Stimulated activated effector memory CD8-positive, alpha-beta T cell treated with anti-CD3 and anti-CD28 coated beads, Interleukin-12 subunit alpha, Interleukin-12 subunit beta, amount 100 ng/mL, for 72 hours (primary cell): Measurements from ENCODE around the gene FER.
"Not testable (repeated sequence)": the region's sequence is repeated elsewhere in the genome, so short reads cannot be mapped to it uniquely, and the experiment has no call there.

Experiments
- ATAC-seq: fragments of 150-1000 bp; cut with Tn5 transposase; 2 replicates; pipeline ENCODE4 v1.10.0; 2021
- DNase-seq, 2 donors: peaks; one replicate each; pipeline ENCODE4 v3.0.0; 2021 to 2022; ENCODE audit warnings: low spot score in 2 of 2
- H3K27ac Mint-ChIP-seq: one replicate; pipeline ENCODE4 v1.8.0; 2022; ENCODE audit warnings: mild to moderate bottlenecking, mixed read lengths
- H3K36me3 Mint-ChIP-seq: one replicate; pipeline ENCODE4 v1.8.0; 2022; ENCODE audit warnings: mild to moderate bottlenecking, mixed read lengths
- H3K4me1 Mint-ChIP-seq: one replicate; pipeline ENCODE4 v1.8.0; 2022; ENCODE audit warnings: mixed read lengths
- H3K4me3 Mint-ChIP-seq: one replicate; pipeline ENCODE4 v1.8.0; 2022; ENCODE audit warnings: mild to moderate bottlenecking, mixed read lengths
- H3K9me3 Mint-ChIP-seq: one replicate; pipeline ENCODE4 v1.8.0; 2022; ENCODE audit warnings: mixed read lengths

Gene FER

GRCh38 chr5:108983461-108984092, 235.9 kb downstream of the FER start:
- no peaks in the 10 kb centered on the region for H3K4me1 Mint-ChIP-seq
- no peak for ATAC-seq
- no peaks in the 10 kb centered on the region for H3K9me3 Mint-ChIP-seq
- no peak overlapping the region for H3K27ac Mint-ChIP-seq
- no peaks in the 10 kb centered on the region for H3K36me3 Mint-ChIP-seq
- no peak overlapping the region for H3K4me3 Mint-ChIP-seq
- DNase-seq, result no peak

- ATAC-seq (no peak), DNase-seq (no peak)
- Mint-ChIP-seq H3K9me3 (peaks cover 7% of the 10 kb centered on the region), H3K36me3 (no peaks in the 10 kb centered on the region), H3K4me3 (no peak overlapping the region), H3K27ac (no peak overlapping the region), H3K4me1 (no peaks in the 10 kb centered on the region)
Observed at GRCh38 chr5:108989761-108990392, 242.2 kb downstream of the FER start.

- not testable (repeated sequence) for H3K9me3 Mint-ChIP-seq, H3K4me3 Mint-ChIP-seq, ATAC-seq, DNase-seq, H3K4me1 Mint-ChIP-seq, H3K27ac Mint-ChIP-seq, H3K36me3 Mint-ChIP-seq
Observed at GRCh38 chr5:108992396-108993085, 244.8 kb downstream of the FER start.

GRCh38 chr5:108993440-108993839, 245.7 kb downstream of the FER start:
- H3K9me3 Mint-ChIP-seq, ATAC-seq, H3K4me3 Mint-ChIP-seq, H3K36me3 Mint-ChIP-seq, DNase-seq, H3K4me1 Mint-ChIP-seq, H3K27ac Mint-ChIP-seq: not testable (repeated sequence)

GRCh38 chr5:108997720-108998119, 250.0 kb downstream of the FER start:
- ATAC-seq, result no peak
- no peak overlapping the region for H3K27ac Mint-ChIP-seq
- peaks cover 7% of the 10 kb centered on the region for H3K9me3 Mint-ChIP-seq
- no peaks in the 10 kb centered on the region for H3K36me3 Mint-ChIP-seq
- H3K4me3 Mint-ChIP-seq, result no peak overlapping the region
- DNase-seq, result no peak
- H3K4me1 Mint-ChIP-seq, result no peaks in the 10 kb centered on the region

GRCh38 chr5:108998216-108998615, 250.5 kb downstream of the FER start:
- Mint-ChIP-seq H3K4me1 (no peaks in the 10 kb centered on the region), H3K4me3 (no peak overlapping the region)
- no peak for DNase-seq

GRCh38 chr5:109003928-109004327, 256.2 kb downstream of the FER start:
- H3K4me1 Mint-ChIP-seq, result no peaks in the 10 kb centered on the region
- H3K4me3 Mint-ChIP-seq, result no peak overlapping the region
- no peak overlapping the region for H3K27ac Mint-ChIP-seq
- no peaks in the 10 kb centered on the region for H3K36me3 Mint-ChIP-seq
- no peak for ATAC-seq
- DNase-seq, result no peak
- H3K9me3 Mint-ChIP-seq, result no peaks in the 10 kb centered on the region

More at GRCh38 chr5:108998216-108998615, 250.5 kb downstream of the FER start:
- Mint-ChIP-seq H3K9me3 (peaks cover 7% of the 10 kb centered on the region), H3K27ac (no peak overlapping the region), H3K36me3 (no peaks in the 10 kb centered on the region)
- no peak for ATAC-seq

GRCh38 chr5:109005297-109006009, 257.8 kb downstream of the FER start:
- ATAC-seq (no peak), DNase-seq (no peak)
- Mint-ChIP-seq H3K4me1 (no peaks in the 10 kb centered on the region), H3K4me3 (no peak overlapping the region), H3K36me3 (no peaks in the 10 kb centered on the region), H3K9me3 (no peaks in the 10 kb centered on the region), H3K27ac (no peak overlapping the region)

GRCh38 chr5:109006129-109006528, 258.4 kb downstream of the FER start:
- Mint-ChIP-seq H3K9me3 (no peaks in the 10 kb centered on the region), H3K4me3 (no peak overlapping the region), H3K27ac (no peak overlapping the region), H3K36me3 (no peaks in the 10 kb centered on the region), H3K4me1 (no peaks in the 10 kb centered on the region)
- ATAC-seq (no peak), DNase-seq (no peak)

GRCh38 chr5:109016300-109016699, 268.6 kb downstream of the FER start:
- ATAC-seq (peak; percentile 49), DNase-seq (no peak)
- Mint-ChIP-seq H3K36me3 (no peaks in the 10 kb centered on the region), H3K4me3 (no peak overlapping the region), H3K4me1 (peaks cover 5% of the 10 kb centered on the region), H3K9me3 (no peaks in the 10 kb centered on the region), H3K27ac (no peak overlapping the region)

- no peak for DNase-seq
- no peaks in the 10 kb centered on the region for H3K36me3 Mint-ChIP-seq
- no peaks in the 10 kb centered on the region for H3K4me1 Mint-ChIP-seq
- H3K9me3 Mint-ChIP-seq, result no peaks in the 10 kb centered on the region
- no peak overlapping the region for H3K27ac Mint-ChIP-seq
- ATAC-seq, result no peak
- no peak overlapping the region for H3K4me3 Mint-ChIP-seq
Observed at GRCh38 chr5:109022056-109022455, 274.4 kb downstream of the FER start.

GRCh38 chr5:109025729-109026128, 278.0 kb downstream of the FER start:
- DNase-seq, H3K36me3 Mint-ChIP-seq, H3K4me3 Mint-ChIP-seq, H3K4me1 Mint-ChIP-seq, H3K9me3 Mint-ChIP-seq, H3K27ac Mint-ChIP-seq, ATAC-seq: not testable (repeated sequence)

- DNase-seq (no peak), ATAC-seq (no peak)
- H3K9me3 Mint-ChIP-seq, result no peaks in the 10 kb centered on the region
- no peak overlapping the region for H3K4me3 Mint-ChIP-seq
- no peaks in the 10 kb centered on the region for H3K4me1 Mint-ChIP-seq
- no peaks in the 10 kb centered on the region for H3K36me3 Mint-ChIP-seq
- H3K27ac Mint-ChIP-seq, result no peak overlapping the region
Observed at GRCh38 chr5:109027983-109028607, 280.4 kb downstream of the FER start.

GRCh38 chr5:109028608-109029299, 281.1 kb downstream of the FER start:
- no peak for ATAC-seq
- Mint-ChIP-seq H3K4me3 (no peak overlapping the region), H3K27ac (no peak overlapping the region), H3K36me3 (no peaks in the 10 kb centered on the region), H3K4me1 (no peaks in the 10 kb centered on the region), H3K9me3 (no peaks in the 10 kb centered on the region)
- DNase-seq, result no peak

- no peak for ATAC-seq
- Mint-ChIP-seq H3K9me3 (no peaks in the 10 kb centered on the region), H3K4me3 (no peak overlapping the region), H3K27ac (no peak overlapping the region), H3K4me1 (no peaks in the 10 kb centered on the region), H3K36me3 (no peaks in the 10 kb centered on the region)
- DNase-seq, result no peak
Observed at GRCh38 chr5:109029847-109030246, 282.1 kb downstream of the FER start.
